ENCODE measurements around the gene HTR1D.

The HTR1D gene

GRCh38 chr1:23150125-23150524 lies 67.2 kb downstream of the HTR1D start:
- no peak for DNase-seq

- DNase-seq, result no peak
Observed at GRCh38 chr1:23149114-23149513, 68.2 kb downstream of the HTR1D start.

GRCh38 chr1:23148084-23148483 lies 69.2 kb downstream of the HTR1D start:
- DNase-seq, result no peak
